ENCODE results near the gene WDR27.

DNA sequence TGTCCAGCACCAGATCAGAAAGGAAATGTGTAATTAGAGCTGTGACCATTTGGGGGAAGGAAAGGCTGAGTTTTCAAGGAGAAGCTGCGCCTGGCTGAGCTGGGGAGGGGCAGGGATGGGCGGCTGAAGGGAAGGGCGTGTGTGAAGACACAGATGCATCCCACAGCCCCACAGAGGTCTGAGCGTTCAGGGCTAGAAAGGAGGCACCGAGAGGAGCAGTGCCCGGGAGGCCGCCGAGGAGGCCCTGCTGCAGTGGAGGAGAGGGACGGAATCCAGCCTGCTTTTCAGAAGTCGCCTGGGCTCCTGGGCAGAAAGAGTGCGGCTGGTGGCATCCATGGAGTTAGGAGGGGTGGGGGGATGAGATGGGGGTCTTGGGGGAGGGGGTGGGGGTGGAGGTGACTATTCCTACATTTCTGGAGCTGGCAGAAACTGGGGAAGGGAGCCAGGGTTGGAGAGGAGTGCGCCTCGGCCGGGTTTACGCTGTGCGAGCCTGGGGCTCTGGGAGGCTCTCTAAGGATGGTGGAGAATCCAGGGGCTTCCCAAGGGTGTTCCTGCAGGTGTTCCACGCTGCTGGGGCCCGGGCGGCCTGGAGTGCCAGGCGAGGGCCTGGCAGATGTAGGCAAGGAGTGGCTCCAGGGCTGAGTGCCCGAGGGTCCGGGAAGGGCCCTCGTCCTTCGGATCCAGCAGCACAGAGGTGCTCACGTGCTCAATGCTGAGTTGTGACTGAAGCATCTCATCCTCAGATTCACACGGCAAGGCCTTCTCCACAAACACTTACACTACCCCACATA, 41.8 kb downstream of the WDR27 start:
- TF ChIP-seq CTCF (IDR thresholded peaks at IDR 0.05; ENCODE audit: borderline replicate concordance, extremely low read depth, low read length, poor library complexity, severe bottlenecking) (no peak), EZH2 (IDR thresholded peaks at IDR 0.05; ENCODE audit: borderline replicate concordance, low read depth, low read length, severe bottlenecking) (no peak)

All from DND-41 (cell line).